Stimulated activated CD8-positive, alpha-beta memory T cell treated with anti-CD3 and anti-CD28 coated beads, Interleukin-15, amount 100 ng/mL, for 48 hours (primary cell): ENCODE data around the gene MSGN1.

Source experiments
- DNase-seq, 2 donors: peaks; one replicate each; pipeline ENCODE4 v3.0.0-alpha.2; 2020; ENCODE audit warnings: low read depth in 2 of 2

MSGN1 gene

GRCh38 chr2:17816396-17817245 lies at the start of gene MSGN1:
Gene MSGN1 (plus strand): TSS chr2:17816460. CDS start chr2:17816519, 59 bp downstream.
- no peak for DNase-seq

- no peak for DNase-seq
Observed at GRCh38 chr2:17768894-17769293, 47.4 kb upstream of the MSGN1 start.

- DNase-seq = no peak
Observed at GRCh38 chr2:17771956-17772355, 44.3 kb upstream of the MSGN1 start.

GRCh38 chr2:17772532-17772931 lies 43.7 kb upstream of the MSGN1 start:
- no peak for DNase-seq

GRCh38 chr2:17780546-17780945 lies 35.7 kb upstream of the MSGN1 start:
- no peak for DNase-seq

GRCh38 chr2:17781482-17781881 lies 34.8 kb upstream of the MSGN1 start:
- DNase-seq = no peak

- DNase-seq = no peak
Observed at GRCh38 chr2:17786727-17787126, 29.5 kb upstream of the MSGN1 start.

GRCh38 chr2:17788773-17789172 lies 27.5 kb upstream of the MSGN1 start:
- DNase-seq = no peak

- no peak for DNase-seq
Observed at GRCh38 chr2:17790536-17790935, 25.7 kb upstream of the MSGN1 start.

- no peak for DNase-seq
Observed at GRCh38 chr2:17791121-17791816, 25.0 kb upstream of the MSGN1 start.

GRCh38 chr2:17791817-17792130 lies 24.5 kb upstream of the MSGN1 start:
- no peak for DNase-seq

- DNase-seq = no peak
Observed at GRCh38 chr2:17792515-17792914, 23.7 kb upstream of the MSGN1 start.

- DNase-seq = no peak
Observed at GRCh38 chr2:17793296-17793695, 23.0 kb upstream of the MSGN1 start.

- no peak for DNase-seq
Observed at GRCh38 chr2:17793803-17794354, 22.4 kb upstream of the MSGN1 start.

GRCh38 chr2:17795309-17795708 lies 21.0 kb upstream of the MSGN1 start:
- DNase-seq = no peak

- no peak for DNase-seq
Observed at GRCh38 chr2:17798338-17798737, 17.9 kb upstream of the MSGN1 start.

- DNase-seq = no peak
Observed at GRCh38 chr2:17799301-17800120, 16.7 kb upstream of the MSGN1 start.

- no peak for DNase-seq
Observed at GRCh38 chr2:17800219-17800618, 16.0 kb upstream of the MSGN1 start.

GRCh38 chr2:17800693-17801458 lies 15.4 kb upstream of the MSGN1 start:
- DNase-seq = no peak

- no peak for DNase-seq
Observed at GRCh38 chr2:17803497-17803896, 12.8 kb upstream of the MSGN1 start.

- DNase-seq = no peak
Observed at GRCh38 chr2:17804358-17804757, 11.9 kb upstream of the MSGN1 start.
